K562 (cell line): ENCODE data around the gene RNF141. TPM values are rescaled to one million over a fixed set of nuclear protein-coding genes. Genes with fewer than 3 reads are reported as not detected.

Experiments used
- ATAC-seq: fragments of 200-7000 bp; cut with Tn5 transposase; 3 replicates; pipeline ENCODE4 v1.9.1; 2020; ENCODE audit warnings: moderate library complexity
- BruUV-seq: library from RNA; stranded (reverse); fragments of 400-500 nt; replicated peaks from 2 replicates; lab custom pipeline; 2021; lab: Mats Ljungman, UMichigan
- CTCF ChIA-PET: fragments of 300-600 bp; formaldehyde crosslinking; extraction: SDS; loops from one replicate; lab custom pipeline; 2021; ENCODE audit warnings: low intra/inter-chr PET ratio; lab: Yijun Ruan, JAX
- POLR2A ChIA-PET: fragments of 300-600, 350-650 bp; sonication (Branson Sonifier 250); formaldehyde crosslinking; extraction: SDS; loops from one replicate; lab custom pipeline; 2021; ENCODE audit warnings: antibody characterized with exemption, inconsistent platforms; lab: Yijun Ruan, JAX
- DNase-seq, 4 experiments: peaks; one replicate each; pipeline versions ENCODE4 v3.0.0 to v3.0.0-alpha.2; 2011 to 2018; ENCODE audit warnings: low spot score in 3 of 4, mixed read lengths in 3 of 4; ENCODE audit errors: extremely low read depth in 1 of 4
- FAIRE-seq: peaks from 2 replicates; lab custom pipeline; 2011; peaks lifted over from hg19 to GRCh38; lab: Jason Lieb, UNC
- H2AFZ ChIP-seq: 2 replicates; pipeline ENCODE4 v1.6.0; 2011; ENCODE audit warnings: low read depth, low read length, control low read depth, inconsistent platforms
- H3K27ac ChIP-seq: fragments of 200-600 bp; 3 replicates; pipeline ENCODE4 v1.8.0; 2011; ENCODE audit warnings: low read depth, mild to moderate bottlenecking, control low read depth, inconsistent platforms, low read length, moderate library complexity, mixed read lengths; ENCODE audit errors: extremely low read depth
- H3K27me3 ChIP-seq, 2 experiments: fragments of 300-600 bp in 1 of 2; 2 replicates in 1 of 2; 3 replicates in 1 of 2; pipeline versions ENCODE4 v1.6.0 to v1.8.0; 2011; ENCODE audit warnings: inconsistent platforms in 2 of 2, low read length in 2 of 2, mild to moderate bottlenecking in 1 of 2, mixed read lengths in 1 of 2, moderate library complexity in 1 of 2; ENCODE audit not compliant: control insufficient read depth in 2 of 2, insufficient read depth in 2 of 2
- H3K36me3 ChIP-seq: fragments of 300-600 bp; 3 replicates; pipeline ENCODE4 v1.8.0; 2011; ENCODE audit warnings: mild to moderate bottlenecking, low read length, inconsistent platforms; ENCODE audit not compliant: control insufficient read depth, insufficient read depth
- H3K4me1 ChIP-seq, 2 experiments: fragments of 200-600 bp in 1 of 2; replicated peaks in 1 of 2; 2 replicates in 1 of 2; 3 replicates in 1 of 2; pipeline versions ENCODE4 v1.5.1 to v1.8.0; 2011; ENCODE audit warnings: inconsistent platforms in 2 of 2, low read length in 2 of 2, mild to moderate bottlenecking in 1 of 2, mixed read lengths in 1 of 2, moderate library complexity in 1 of 2; ENCODE audit not compliant: control insufficient read depth in 2 of 2, insufficient read depth in 2 of 2
- H3K4me2 ChIP-seq: 2 replicates; pipeline ENCODE4 v1.6.1; 2011; ENCODE audit warnings: low read length, control low read depth, inconsistent platforms, mixed read lengths; ENCODE audit not compliant: insufficient read depth
- H3K4me3 ChIP-seq: fragments of 200-600 bp; sonication (generic), shearing (Covaris generic); 2 replicates; pipeline ENCODE4 v1.5.1; 2016; ENCODE audit warnings: control low read depth, inconsistent platforms
- H3K79me2 ChIP-seq: fragments of 200-600 bp; 3 replicates; pipeline ENCODE4 v1.8.0; 2011; ENCODE audit warnings: low read length, inconsistent platforms; ENCODE audit not compliant: control insufficient read depth, insufficient read depth
- H3K9ac ChIP-seq, 2 experiments: 2 replicates each; pipeline versions ENCODE4 v1.6.0 to v1.6.1; 2011; ENCODE audit warnings: low read depth in 2 of 2, low read length in 2 of 2, control low read depth in 1 of 2, inconsistent platforms in 1 of 2, mild to moderate bottlenecking in 1 of 2, mixed read lengths in 1 of 2; ENCODE audit not compliant: insufficient read depth in 1 of 2
- H3K9me1 ChIP-seq: one replicate; pipeline ENCODE4 v1.6.0; 2011; ENCODE audit warnings: inconsistent platforms, mild to moderate bottlenecking, low read length, moderate library complexity; ENCODE audit not compliant: control insufficient read depth, insufficient read depth
- H3K9me3 ChIP-seq: replicated peaks from 2 replicates; pipeline ENCODE4 v1.5.1; 2011; ENCODE audit warnings: low read depth, low read length, inconsistent platforms; ENCODE audit not compliant: control insufficient read depth, insufficient read depth
- H4K20me1 ChIP-seq: replicated peaks from 2 replicates; pipeline ENCODE4 v1.6.1; 2011; ENCODE audit warnings: low read length, inconsistent platforms, mixed read lengths; ENCODE audit not compliant: control insufficient read depth, insufficient read depth
- BCLAF1 ChIP-seq, 2 experiments: fragments of 450-650 bp in 1 of 2; IDR thresholded peaks; 2 replicates each; pipeline ENCODE4 v1.6.1; 2011 to 2017; ENCODE audit warnings: low read depth in 2 of 2, antibody characterized with exemption in 1 of 2, borderline replicate concordance in 1 of 2, low read length in 1 of 2, mild to moderate bottlenecking in 1 of 2, mixed read lengths in 1 of 2; ENCODE audit not compliant: control insufficient read depth in 1 of 2
- MAFG ChIP-seq: fragments of 450-650 bp; conservative IDR thresholded peaks from 2 replicates; pipeline ENCODE4 v1.6.1; 2016; ENCODE audit warnings: missing genetic modification characterization, missing compliant biosample characterization
- PYGO2 ChIP-seq: fragments of 450-650 bp; IDR thresholded peaks from 2 replicates; pipeline ENCODE4 v1.6.1; 2016; ENCODE audit warnings: mild to moderate bottlenecking, missing genetic modification characterization, moderate library complexity, missing compliant biosample characterization
- SPI1 ChIP-seq: IDR thresholded peaks from 2 replicates; pipeline ENCODE4 v1.6.1; 2011; ENCODE audit warnings: low read depth, low read length, control low read depth, borderline replicate concordance
- TRIM28 ChIP-seq: fragments of 450-650 bp; IDR thresholded peaks from 2 replicates; pipeline ENCODE4 v1.6.1; 2017
- ZNF280B ChIP-seq: fragments of 250-450 bp; sonication (Bioruptor Pico); IDR thresholded peaks from 2 replicates; pipeline ENCODE4 v1.5.1; 2021; ENCODE audit warnings: mild to moderate bottlenecking
- in situ Hi-C: fragments of 300-500 bp; cut with MboI; formaldehyde crosslinking; loops from 4 replicates; pipeline ENCODE4 v1.15.0; 2018; ENCODE audit warnings: inconsistent platforms, mixed read lengths
- intact Hi-C: fragments of 100-400 bp; cut with micrococcal nuclease; formaldehyde crosslinking; loops from 2 replicates; pipeline ENCODE4 v1.14.2; 2022
- polyA plus RNA-seq, 8 experiments: library from polyadenylated mRNA; depleted of rRNA in 4 of 8; stranded (reverse) in 5 of 8; unstranded in 3 of 8; fragments of >200 nt; fragmentation: Nextera tagmentation in 2 of 8; fragmentation: Illumina TruSeq in 1 of 8; extraction: Ambion mirVana in 2 of 8; extraction: Trizol in 1 of 8; gene quantifications; 2 replicates each; pipeline versions ENCODE4 v1.2.1 to v1.2.3, GENCODE V29; 2011 to 2014; ENCODE audit warnings: inconsistent platforms in 1 of 8, missing spikeins in 1 of 8
- total RNA-seq, 7 experiments: library from RNA; depleted of rRNA in 6 of 7; stranded (reverse); fragments of >200 nt in 6 of 7; fragmentation: Illumina TruSeq in 2 of 7; extraction: Trizol in 2 of 7; gene quantifications; 2 replicates each; pipeline versions ENCODE4 v1.2.1 to v1.2.3, GENCODE V29; 2011 to 2021; ENCODE audit warnings: low replicate concordance in 1 of 7

The RNF141 gene
- total and polyA plus RNA-seq, 9 of the 15 experiments (the other 6 are each of a cell fraction or from before 2014, with no cell fraction given) = 9.7 to 51.9 (median 18.9) TPM

- no peak for TF ChIP-seq BCLAF1 (IDR thresholded peaks at IDR 0.05; ENCODE audit: borderline replicate concordance in 1 of 2, control insufficient read depth in 1 of 2, low read depth in 2 of 2, low read length in 1 of 2)
- TF ChIP-seq PYGO2 (tag) = no peak
- TF ChIP-seq MAFG (tag) = no peak
- TF ChIP-seq, all 486 proteins: peak for 0
Measured at GRCh38 chr11:10573556-10573955, 32.6 kb upstream of the RNF141 start (continued).

- intact Hi-C loops = no loop called here
- in situ Hi-C loops = no loop called here
- no peak for FAIRE-seq
- peaks cover 0 to 6% of the 10 kb centered on the region in 2 experiments; a peak in 2 of 5 replicates for H3K4me1 ChIP-seq
- no peak overlapping the region for H3K27ac ChIP-seq
- POLR2A ChIA-PET = interaction anchor here (0.5 to 1.7 kb wide), 3 partner anchors 8 to 243 kb away, joined by 3 to 4 read pairs (median 3); no protein-coding TSS in a partner anchor
- no peaks in the 10 kb centered on the region for H3K9me1 ChIP-seq
- no peaks in the 10 kb centered on the region for H4K20me1 ChIP-seq
- TF ChIP-seq ZNF280B (CRISPR knock-in tag) (no peak), TRIM28 (no peak), SPI1 (0 out of 2 replicates have a peak, but pooled peaks have one; percentile 28)
- TF ChIP-seq, all 486 proteins: peak for 1
- Histone ChIP-seq H2AFZ (no peak overlapping the region), H3K9me3 (no peaks in the 10 kb centered on the region), H3K4me3 (no peak overlapping the region), H3K9ac (no peak overlapping the region), H3K79me2 (no peaks in the 10 kb centered on the region), H3K27me3 (no peaks in the 10 kb centered on the region), H3K4me2 (no peak overlapping the region), H3K36me3 (no peaks in the 10 kb centered on the region)
- BruUV-seq = no TSS peak
- ATAC-seq (no peak), DNase-seq (no peak)
- CTCF ChIA-PET = no interaction called here
Measured at GRCh38 chr11:10573028-10573427, 32.0 kb upstream of the RNF141 start.
